Naive thymus-derived CD4-positive, alpha-beta T cell (primary cell): Measurements from ENCODE around the gene HINT1. TPM values are rescaled to one million over a fixed set of nuclear protein-coding genes. Genes with fewer than 3 reads are reported as not detected.
A peak's percentile ranks its signal among the peaks of the same experiment; 100 is the strongest.

ENCODE experiments used
- ATAC-seq: fragments of 150-1000 bp; cut with Tn5 transposase; 2 replicates; pipeline ENCODE4 v1.10.0; 2021; ENCODE audit warnings: mild to moderate bottlenecking, moderate library complexity
- CTCF ChIA-PET: fragments of 350-600 bp; sonication (Branson Sonifier 250); formaldehyde crosslinking; loops from one replicate; lab custom pipeline; 2021; ENCODE audit warnings: antibody characterized with exemption; lab: Charles Lee
- POLR2A ChIA-PET: fragments of 350-600 bp; sonication (Branson Sonifier 250); formaldehyde crosslinking; loops from one replicate; lab custom pipeline; 2021; ENCODE audit warnings: antibody characterized with exemption, inconsistent platforms; lab: Charles Lee
- DNase-seq, 9 donors: peaks; one replicate each; pipeline versions ENCODE4 v3.0.0 to v3.0.0-alpha.2; 2020 to 2022; ENCODE audit warnings: mixed read lengths in 1 of 9
- H3K27ac ChIP-seq: one replicate; pipeline ENCODE4 v1.7.0; 2013; ENCODE audit warnings: mild to moderate bottlenecking, low read depth, low read length, moderate library complexity
- H3K27me3 ChIP-seq, 2 donors: one replicate each; pipeline ENCODE4 v1.7.0; 2013; ENCODE audit warnings: low read length in 2 of 2, mild to moderate bottlenecking in 2 of 2, moderate library complexity in 2 of 2; ENCODE audit not compliant: control insufficient read depth in 2 of 2, insufficient read depth in 2 of 2
- H3K36me3 ChIP-seq, 3 experiments: 1 replicate in 2 of 3; 2 replicates in 1 of 3; pipeline ENCODE4 v1.7.0; 2013; ENCODE audit warnings: low read length in 3 of 3, mild to moderate bottlenecking in 3 of 3, moderate library complexity in 1 of 3; ENCODE audit not compliant: insufficient read depth in 3 of 3, control insufficient read depth in 2 of 3
- H3K4me1 ChIP-seq, 2 donors: one replicate each; pipeline ENCODE4 v1.7.0; 2013; ENCODE audit warnings: low read length in 2 of 2, mild to moderate bottlenecking in 2 of 2, moderate library complexity in 1 of 2; ENCODE audit not compliant: control insufficient read depth in 2 of 2, insufficient read depth in 2 of 2
- H3K4me3 ChIP-seq: 2 replicates; pipeline ENCODE4 v1.7.0; 2013; ENCODE audit warnings: mild to moderate bottlenecking, low read length
- H3K9me3 ChIP-seq, 3 experiments: 1 replicate in 2 of 3; 2 replicates in 1 of 3; pipeline ENCODE4 v1.7.0; 2013; ENCODE audit warnings: low read length in 3 of 3; ENCODE audit not compliant: control insufficient read depth in 2 of 3
- H3K27ac Mint-ChIP-seq, 9 donors: one replicate each; pipeline ENCODE4 v1.8.0; 2020 to 2022; ENCODE audit warnings: mixed read lengths in 9 of 9, mild to moderate bottlenecking in 8 of 9, moderate library complexity in 5 of 9, inconsistent platforms in 2 of 9
- H3K27me3 Mint-ChIP-seq, 5 donors: one replicate each; pipeline ENCODE4 v1.8.0; 2021 to 2022; ENCODE audit warnings: mixed read lengths in 5 of 5, mild to moderate bottlenecking in 1 of 5
- H3K36me3 Mint-ChIP-seq, 5 donors: one replicate each; pipeline ENCODE4 v1.8.0; 2020 to 2022; ENCODE audit warnings: mixed read lengths in 5 of 5, mild to moderate bottlenecking in 3 of 5, inconsistent platforms in 1 of 5
- H3K4me1 Mint-ChIP-seq, 7 donors: one replicate each; pipeline ENCODE4 v1.8.0; 2020 to 2022; ENCODE audit warnings: mixed read lengths in 7 of 7, mild to moderate bottlenecking in 3 of 7, inconsistent platforms in 1 of 7
- H3K4me3 Mint-ChIP-seq, 10 donors: one replicate each; pipeline ENCODE4 v1.8.0; 2020 to 2022; ENCODE audit warnings: mild to moderate bottlenecking in 10 of 10, mixed read lengths in 10 of 10, moderate library complexity in 6 of 10, inconsistent platforms in 2 of 10
- H3K9me3 Mint-ChIP-seq, 11 donors: one replicate each; pipeline ENCODE4 v1.8.0; 2020 to 2022; ENCODE audit warnings: mixed read lengths in 11 of 11, mild to moderate bottlenecking in 4 of 11, inconsistent platforms in 1 of 11, moderate library complexity in 1 of 11
- intact Hi-C, 2 donors: fragments of 100-400 bp; cut with micrococcal nuclease; formaldehyde crosslinking; loops; one replicate each; pipeline ENCODE4 v1.15.1; 2023
- polyA plus RNA-seq, 2 donors: library from polyadenylated mRNA; unstranded; fragments of 300-500 nt; fragmentation: Illumina TruSeq; gene quantifications; one replicate each; pipeline ENCODE4 v1.2.3, GENCODE V29; 2021
- total RNA-seq, 6 experiments: library from RNA in 5 of 6; stranded (reverse) in 5 of 6; gene quantifications; 1 replicate in 5 of 6; 2 replicates in 1 of 6; pipeline ENCODE4 v1.2.3 and lab custom pipeline; 2021 to 2026

HINT1 gene
- total and polyA plus RNA-seq, 7 experiments from 2014 or later = 172 to 376 (median 241) TPM

- H3K27ac Mint-ChIP-seq = no peak overlapping the region
- ChIA-PET CTCF (interaction anchor here (4.0 kb wide), 1 partner anchor 244 kb away, joined by 24 read pairs; no protein-coding TSS in a partner anchor), POLR2A (no interaction called here)
- H3K4me1 ChIP-seq = no peaks in the 10 kb centered on the region
- peaks cover 0 to 2% (median 0%) of the 10 kb centered on the region in 5 donors for H3K36me3 Mint-ChIP-seq
- no peaks in the 10 kb centered on the region for H3K36me3 ChIP-seq
- no peak overlapping the region for H3K4me3 ChIP-seq
- intact Hi-C loops = loop anchor here in 1 of 2 donors (5.0 kb wide), 1 partner anchor 1007 kb away; no protein-coding TSS in a partner anchor
- H3K9me3 ChIP-seq = no peaks in the 10 kb centered on the region
- peaks cover 0 to 3% (median 0%) of the 10 kb centered on the region in 5 donors for H3K27me3 Mint-ChIP-seq
- peaks cover 0 to 11% (median 0%) of the 10 kb centered on the region in 11 donors for H3K9me3 Mint-ChIP-seq
- no peak overlapping the region for H3K27ac ChIP-seq
- no peak overlapping the region for H3K4me3 Mint-ChIP-seq
- DNase-seq (no peak), ATAC-seq (no peak)
- no peaks in the 10 kb centered on the region for H3K27me3 ChIP-seq
- peaks cover 0 to 3% (median 2%) of the 10 kb centered on the region in 7 donors for H3K4me1 Mint-ChIP-seq
These were observed 50.3 kb downstream of the HINT1 start for GRCh38 chr5:131114754-131115153.

- peaks cover 0 to 8% (median 5%) of the 10 kb centered on the region in 7 donors for H3K4me1 Mint-ChIP-seq
- H3K4me3 ChIP-seq = no peak overlapping the region
- H3K9me3 ChIP-seq = no peaks in the 10 kb centered on the region
- H3K4me3 Mint-ChIP-seq = no peak overlapping the region
- H3K36me3 Mint-ChIP-seq = peaks cover 0 to 2% (median 0%) of the 10 kb centered on the region in 5 donors
- H3K27me3 ChIP-seq = no peaks in the 10 kb centered on the region
- no peaks in the 10 kb centered on the region for H3K36me3 ChIP-seq
- DNase-seq = no peak
- CTCF ChIA-PET = interaction anchor here (1.5 to 4.0 kb wide), 2 partner anchors 241 to 1341 kb away, joined by 6 to 24 read pairs; no protein-coding TSS in a partner anchor
- POLR2A ChIA-PET = no interaction called here
- no peak overlapping the region for H3K27ac Mint-ChIP-seq
- no peak for ATAC-seq
- H3K27ac ChIP-seq = no peak overlapping the region
- intact Hi-C loops = loop anchor here in 1 of 2 donors (5.0 kb wide), 1 partner anchor 1005 kb away; no protein-coding TSS in a partner anchor
- no peaks in the 10 kb centered on the region for H3K27me3 Mint-ChIP-seq
- no peaks in the 10 kb centered on the region for H3K4me1 ChIP-seq
- peaks cover 0 to 2% (median 0%) of the 10 kb centered on the region in 11 donors for H3K9me3 Mint-ChIP-seq
These were observed 52.6 kb downstream of the HINT1 start for GRCh38 chr5:131112424-131112823.

GRCh38 chr5:131110256-131110594 is 54.8 kb downstream of the HINT1 start:
- DNase-seq = no peak
- Histone ChIP-seq H3K27me3 (no peaks in the 10 kb centered on the region), H3K4me1 (no peaks in the 10 kb centered on the region), H3K36me3 (no peaks in the 10 kb centered on the region), H3K27ac (no peak overlapping the region), H3K4me3 (no peak overlapping the region), H3K9me3 (no peaks in the 10 kb centered on the region)
- no peak overlapping the region for H3K4me3 Mint-ChIP-seq
- H3K4me1 Mint-ChIP-seq = peaks cover 0 to 15% (median 9%) of the 10 kb centered on the region in 7 donors
- no peaks in the 10 kb centered on the region for H3K36me3 Mint-ChIP-seq
- intact Hi-C loops = loop anchor here (1.0 to 5.0 kb wide), 8 partner anchors 41 to 1003 kb away; no protein-coding TSS in a partner anchor
- ChIA-PET CTCF (interaction anchor here (0.9 to 3.7 kb wide), 3 partner anchors 43 to 239 kb away, joined by 3 to 30 read pairs (median 4); no protein-coding TSS in a partner anchor), POLR2A (no interaction called here)
- H3K27ac Mint-ChIP-seq = peak overlapping the region in 1 of 9 donors; percentile 13
- no peak for ATAC-seq
- no peaks in the 10 kb centered on the region for H3K27me3 Mint-ChIP-seq
- H3K9me3 Mint-ChIP-seq = no peaks in the 10 kb centered on the region

- Mint-ChIP-seq H3K4me3 (peak overlapping the region in 1 of 10 donors; percentile 7), H3K4me1 (peaks cover 0 to 17% (median 9%) of the 10 kb centered on the region in 7 donors), H3K27me3 (no peaks in the 10 kb centered on the region), H3K9me3 (no peaks in the 10 kb centered on the region), H3K27ac (no peak overlapping the region), H3K36me3 (no peaks in the 10 kb centered on the region)
- Histone ChIP-seq H3K4me3 (no peak overlapping the region), H3K36me3 (no peaks in the 10 kb centered on the region), H3K27me3 (no peaks in the 10 kb centered on the region), H3K4me1 (no peaks in the 10 kb centered on the region), H3K9me3 (no peaks in the 10 kb centered on the region), H3K27ac (no peak overlapping the region)
- intact Hi-C loops = loop anchor here (1.0 to 5.0 kb wide), 8 partner anchors 40 to 1002 kb away; no protein-coding TSS in a partner anchor
- ATAC-seq = peak; percentile 87
- ChIA-PET CTCF (interaction anchor here (0.9 to 3.7 kb wide), 5 partner anchors 43 to 1339 kb away, joined by 3 to 30 read pairs (median 4); no protein-coding TSS in a partner anchor), POLR2A (interaction anchor here (1.0 kb wide), 1 partner anchor 33 kb away, joined by 3 read pairs; no protein-coding TSS in a partner anchor)
- peak in 7 of 9 donors; percentile 13 to 66 (median 57) for DNase-seq
These were observed 55.4 kb downstream of the HINT1 start for GRCh38 chr5:131109540-131110255.

Other genes with a start within 250 kb of the HINT1 start
- 10 to 100 TPM in 4 of 5 experiments, 1 to 10 TPM in 1; 8.2 to 18.8 (median 16.3) TPM for gene LYRM7, start 5.7 kb upstream of the HINT1 start, total RNA-seq
- gene LYRM7, start 5.7 kb upstream of the HINT1 start, polyA plus RNA-seq = 10 to 100 TPM in 1 of 2 donors, 1 to 10 TPM in 1; 3.6 to 11.8 TPM
- gene CDC42SE2, start 98.8 kb upstream of the HINT1 start, total RNA-seq = 100 to 1,000 TPM; 143 to 265 (median 215) TPM
- gene CDC42SE2, start 98.8 kb upstream of the HINT1 start, polyA plus RNA-seq = 100 to 1,000 TPM; 348 to 482 TPM